T-helper 22 cell (primary cell): ENCODE data around the gene MYH6.

ENCODE experiments used
- DNase-seq: peaks from one replicate; pipeline ENCODE4 v3.0.0-alpha.2; 2020; ENCODE audit warnings: low read depth

The MYH6 gene

DNA sequence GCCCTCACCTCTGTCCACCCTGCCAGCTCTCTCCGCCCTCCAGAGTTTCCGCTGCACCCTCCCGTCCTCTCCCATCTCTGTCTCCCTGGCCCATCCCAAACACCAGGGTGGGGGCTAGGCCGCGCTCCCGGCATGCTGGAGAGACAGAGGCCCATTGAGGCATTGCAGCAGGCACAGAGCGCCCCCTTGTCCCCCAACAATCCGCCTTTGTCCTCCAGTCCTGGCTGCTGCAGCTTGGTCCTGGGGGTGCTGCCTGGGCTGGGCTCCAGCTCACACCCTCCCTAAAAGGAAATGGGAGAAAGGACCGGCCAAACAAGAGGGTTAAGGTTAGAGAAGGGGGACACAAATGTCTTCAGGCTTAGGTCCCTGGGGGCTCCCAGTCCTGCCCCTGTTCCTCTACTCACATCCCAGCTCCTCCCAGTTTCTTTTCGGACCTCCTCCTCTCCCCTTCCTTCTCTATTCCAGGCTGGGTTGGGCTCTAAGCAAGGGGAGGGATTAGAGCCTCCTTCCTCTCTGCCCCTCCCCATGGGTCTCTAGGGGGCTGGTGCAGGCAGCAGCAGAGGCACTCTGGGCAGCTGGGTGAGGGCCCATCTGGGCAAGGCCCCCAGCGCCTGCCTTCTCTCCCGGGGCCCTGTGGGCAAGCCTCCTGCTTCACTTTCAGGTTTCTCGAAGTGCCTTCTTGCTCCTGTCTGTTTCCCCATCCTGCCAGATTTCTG, 31.4 kb downstream of the MYH6 start, which contains the start of gene CMTM5:
TSS of gene CMTM5 (plus strand) at position 565 of the 716 bp plus-strand sequence. CDS start 206 bp downstream, outside the sequence.
- DNase-seq, result no peak

DNA sequence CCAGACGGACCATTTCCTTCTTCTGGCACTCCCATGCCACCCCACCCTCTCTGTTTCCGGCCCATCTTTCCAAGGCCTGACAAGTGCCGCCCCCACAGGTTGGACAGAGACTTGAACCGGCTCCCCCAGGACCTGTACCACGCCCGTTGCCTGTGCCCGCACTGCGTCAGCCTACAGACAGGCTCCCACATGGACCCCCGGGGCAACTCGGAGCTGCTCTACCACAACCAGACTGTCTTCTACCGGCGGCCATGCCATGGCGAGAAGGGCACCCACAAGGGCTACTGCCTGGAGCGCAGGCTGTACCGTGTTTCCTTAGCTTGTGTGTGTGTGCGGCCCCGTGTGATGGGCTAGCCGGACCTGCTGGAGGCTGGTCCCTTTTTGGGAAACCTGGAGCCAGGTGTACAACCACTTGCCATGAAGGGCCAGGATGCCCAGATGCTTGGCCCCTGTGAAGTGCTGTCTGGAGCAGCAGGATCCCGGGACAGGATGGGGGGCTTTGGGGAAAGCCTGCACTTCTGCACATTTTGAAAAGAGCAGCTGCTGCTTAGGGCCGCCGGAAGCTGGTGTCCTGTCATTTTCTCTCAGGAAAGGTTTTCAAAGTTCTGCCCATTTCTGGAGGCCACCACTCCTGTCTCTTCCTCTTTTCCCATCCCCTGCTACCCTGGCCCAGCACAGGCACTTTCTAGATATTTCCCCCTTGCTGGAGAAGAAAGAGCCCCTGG, 32.4 kb downstream of the MYH6 start:
- no peak for DNase-seq

GRCh38 chr14:23373041-23373440, 35.0 kb downstream of the MYH6 start:
- DNase-seq, result no peak

- DNase-seq, result no peak
These were observed 35.6 kb downstream of the MYH6 start, which contains the start of gene IL25 for GRCh38 chr14:23372509-23372908. TSS of gene IL25 (plus strand) at chr14:23372809.

- DNase-seq, result no peak
These were observed 36.2 kb downstream of the MYH6 start for GRCh38 chr14:23371865-23372264.

- DNase-seq, result no peak
These were observed 37.9 kb downstream of the MYH6 start for GRCh38 chr14:23370221-23370620.

- DNase-seq, result no peak
These were observed 41.6 kb downstream of the MYH6 start for GRCh38 chr14:23366426-23366921.

GRCh38 chr14:23365732-23366425, 42.2 kb downstream of the MYH6 start:
- DNase-seq, result no peak

DNA sequence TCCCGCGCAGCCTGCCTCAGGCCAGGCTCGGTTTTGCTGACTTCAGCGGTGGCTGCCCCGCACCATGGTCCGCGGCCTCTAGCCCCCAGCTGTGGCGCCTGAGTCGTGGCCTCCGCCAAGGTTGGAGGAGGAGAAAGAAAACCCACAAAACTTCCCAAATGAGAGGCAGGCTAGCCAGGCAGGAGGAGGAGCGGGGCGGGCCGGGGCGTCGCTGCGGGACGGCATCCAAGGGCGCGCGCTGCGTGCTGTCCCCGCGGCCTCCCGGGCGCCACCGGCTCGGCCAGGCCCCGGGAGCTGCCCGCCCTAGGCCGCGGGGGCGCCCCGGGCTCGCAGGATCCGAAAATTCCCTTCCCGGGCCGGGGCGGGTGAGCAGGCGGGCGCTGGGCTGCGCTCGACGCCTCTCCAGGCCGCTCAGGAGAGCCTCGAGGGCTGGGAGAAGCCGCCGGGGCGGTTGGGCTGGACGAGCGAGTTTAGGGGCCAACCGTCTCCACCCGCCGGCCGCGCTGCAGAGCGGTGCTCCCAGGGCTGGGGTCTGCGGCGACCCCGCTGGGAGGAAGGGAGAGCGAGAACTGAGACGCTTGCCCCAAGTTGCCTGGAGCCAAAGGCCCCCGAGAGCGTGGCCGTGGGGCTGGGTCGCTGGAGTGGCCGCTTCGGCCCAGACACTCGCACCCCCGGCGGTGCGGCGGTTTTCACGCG, 42.9 kb downstream of the MYH6 start, which contains the start of gene EFS:
TSS of gene EFS (minus strand) at position 137 of the 696 bp plus-strand sequence. CDS start 147 bp downstream, outside the sequence.
- no peak for DNase-seq

- DNase-seq, result no peak
These were observed 43.7 kb downstream of the MYH6 start for GRCh38 chr14:23364164-23365035.

DNA sequence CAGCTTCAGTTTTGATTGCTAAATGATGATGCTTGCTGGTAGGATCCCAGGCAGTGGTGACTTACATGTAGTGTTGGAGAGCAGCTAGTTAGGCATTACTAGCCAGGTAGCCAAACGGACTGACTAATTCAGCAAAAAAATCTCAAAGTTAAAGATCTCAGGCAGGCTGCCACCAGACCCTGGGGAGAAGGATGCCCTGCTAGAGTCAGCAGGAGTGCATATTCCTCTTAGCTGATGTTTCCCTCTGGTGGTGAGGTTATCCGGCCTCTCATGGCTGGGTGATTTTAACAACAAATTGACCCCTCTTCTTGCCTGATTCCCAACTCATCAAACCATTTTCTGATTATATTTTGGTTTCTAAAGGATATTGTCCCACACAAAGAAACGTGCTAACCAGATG, 45.9 kb downstream of the MYH6 start:
- DNase-seq, result no peak

GRCh38 chr14:23361763-23362162, 46.3 kb downstream of the MYH6 start:
- DNase-seq, result no peak

DNA sequence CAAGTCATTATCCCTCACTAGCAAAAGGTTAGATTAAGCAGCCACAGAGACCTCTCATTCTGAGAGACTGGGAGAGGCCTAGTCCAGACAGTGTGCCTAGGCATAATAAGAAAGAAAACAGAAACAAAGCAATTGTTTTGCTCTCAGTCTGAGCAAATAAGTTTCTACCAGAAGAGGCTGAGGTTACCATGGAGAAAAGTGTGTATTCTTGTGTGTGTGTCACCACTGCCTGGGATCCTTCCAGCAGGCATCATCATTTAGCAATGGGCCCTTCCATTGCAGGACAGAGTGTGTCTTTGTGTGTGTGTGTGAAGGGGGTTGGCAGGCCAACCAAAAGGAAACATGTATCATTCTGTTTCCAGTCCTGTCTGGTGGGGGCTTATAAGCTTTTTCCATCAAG, 46.8 kb downstream of the MYH6 start:
- DNase-seq, result no peak

GRCh38 chr14:23360496-23360895, 47.6 kb downstream of the MYH6 start:
- no peak for DNase-seq

DNA sequence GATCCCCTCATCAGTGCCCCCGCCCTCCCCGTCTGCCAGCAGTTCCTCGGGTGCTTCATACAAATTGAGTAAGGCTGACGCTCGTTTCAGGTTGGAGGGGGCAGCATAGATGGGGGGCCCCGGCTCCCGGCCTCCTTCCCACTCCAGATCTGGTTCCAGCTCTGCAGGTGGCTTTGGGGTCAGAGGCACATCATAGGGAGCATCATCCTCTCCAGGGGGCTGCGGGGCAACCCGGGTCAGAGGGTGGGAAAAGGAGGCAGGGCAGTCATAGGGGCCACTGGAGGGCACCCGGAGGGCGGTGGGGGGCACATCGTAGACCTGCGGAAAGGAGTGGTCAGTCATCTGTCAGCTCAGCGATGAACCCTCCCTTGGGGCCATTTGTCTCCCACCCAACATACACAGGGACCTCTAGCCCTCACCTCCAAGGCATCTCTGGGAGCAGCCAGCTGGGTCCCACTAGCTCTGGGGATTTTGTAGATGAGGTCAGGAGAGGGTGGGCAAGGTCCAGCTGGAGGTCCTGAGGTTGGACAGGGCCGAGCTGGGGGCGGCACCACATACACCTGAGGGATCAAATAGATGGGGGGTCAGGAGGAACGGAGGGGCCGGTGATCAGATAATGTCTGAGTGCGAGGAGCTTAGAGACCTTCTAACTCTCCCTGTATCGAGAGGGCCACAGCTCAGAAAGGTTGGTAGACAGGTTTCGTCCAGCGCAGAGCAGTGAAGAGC, 48.2 kb downstream of the MYH6 start:
- DNase-seq, result no peak

- DNase-seq, result no peak
These were observed 48.9 kb downstream of the MYH6 start for GRCh38 chr14:23359167-23359626.

DNA sequence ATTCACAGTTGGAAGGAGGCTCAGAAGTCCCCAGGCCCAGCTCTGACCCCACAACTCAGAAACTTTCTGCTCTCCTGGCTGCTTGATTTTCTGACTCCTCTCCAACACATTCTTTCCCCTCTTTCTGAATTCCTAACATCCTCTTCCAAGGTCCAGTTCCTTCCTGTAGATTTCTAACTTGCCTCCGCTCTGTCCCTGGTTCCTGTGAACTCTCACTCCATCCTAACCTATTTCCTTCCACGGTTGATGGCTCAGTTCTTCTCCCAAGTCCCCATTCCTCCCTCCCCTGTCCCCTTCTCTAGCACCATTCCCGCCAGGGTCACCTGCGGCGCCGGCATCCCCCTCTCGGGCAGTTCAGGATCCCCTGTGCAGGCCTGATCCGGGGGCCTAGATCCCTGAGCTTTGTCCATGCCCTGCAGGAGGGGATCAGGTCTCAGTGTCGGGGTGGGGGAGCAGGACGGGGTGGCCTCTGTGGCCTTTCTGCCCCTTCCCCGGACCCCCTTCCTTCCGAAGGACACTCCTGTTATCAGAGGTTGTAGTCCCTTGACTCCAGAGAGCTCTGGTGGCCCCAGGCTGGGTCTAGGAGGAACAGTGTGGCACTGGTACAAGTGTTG, 49.4 kb downstream of the MYH6 start:
- DNase-seq, result no peak

DNA sequence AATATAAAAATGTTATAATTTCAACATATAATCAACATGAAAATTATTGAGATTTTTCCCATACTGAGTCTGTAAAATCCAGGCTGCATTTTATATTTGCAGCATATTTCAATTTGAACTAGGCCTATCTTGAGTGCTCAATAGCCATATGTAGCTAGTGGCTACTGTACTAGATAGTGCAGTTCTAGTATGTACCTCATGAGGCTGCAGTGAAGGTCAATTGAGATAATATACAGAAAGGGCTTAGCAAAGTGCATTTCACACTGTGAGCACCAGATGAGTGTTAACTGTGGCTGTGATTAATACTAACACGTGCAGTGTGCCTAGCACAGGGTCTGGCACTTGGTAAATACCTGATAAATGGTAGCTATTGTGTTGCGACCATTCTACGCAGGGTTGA, 50.0 kb downstream of the MYH6 start:
- DNase-seq, result no peak

GRCh38 chr14:23357261-23357660, 50.8 kb downstream of the MYH6 start:
- DNase-seq, result no peak

DNA sequence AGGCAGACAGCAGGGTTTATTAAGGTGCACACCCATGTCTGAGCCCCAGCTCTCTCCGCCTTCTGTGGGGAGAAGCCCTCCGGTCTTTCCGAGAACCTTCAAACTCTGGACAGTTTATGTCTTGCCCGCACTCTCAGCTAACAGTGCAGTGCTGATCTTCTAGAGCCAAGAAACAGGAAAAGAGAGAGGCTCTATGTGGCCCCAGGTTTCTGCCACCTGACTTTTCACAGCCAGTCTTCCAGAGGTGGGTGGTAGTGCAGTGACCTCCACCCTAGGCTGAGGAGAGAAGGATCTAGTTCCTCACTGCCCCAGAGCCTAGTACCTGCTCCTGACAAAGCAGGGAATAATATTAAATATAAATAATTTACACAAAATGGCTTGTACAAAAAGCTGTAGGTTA, 51.4 kb downstream of the MYH6 start:
- DNase-seq, result no peak
